A549 (cell line): ENCODE measurements around the gene FUT3.

Source experiments
- BHLHE40 ChIP-seq: IDR thresholded peaks from 2 replicates; pipeline ENCODE4 v1.6.1; 2012; ENCODE audit warnings: low read depth, low read length, inconsistent platforms
- CHD2 ChIP-seq: fragments of 150-350 bp; IDR thresholded peaks from 2 replicates; pipeline ENCODE4 v1.6.1; 2014; ENCODE audit warnings: low read length; ENCODE audit not compliant: partially characterized antibody
- EP300 ChIP-seq, 2 experiments: fragments of >200 bp; sonication (Bioruptor Twin); formaldehyde crosslinking; IDR thresholded peaks; 2 replicates in 1 of 2; 3 replicates in 1 of 2; pipeline ENCODE4 v1.6.1; 2016 to 2017
- ESRRA ChIP-seq: fragments of 150-350 bp; IDR thresholded peaks from 2 replicates; pipeline ENCODE4 v1.6.1; 2014; ENCODE audit warnings: mild to moderate bottlenecking, low read length, borderline replicate concordance
- FOSL2 ChIP-seq, 2 experiments: fragments of 450-650 bp in 1 of 2; fragments of >200 bp in 1 of 2; sonication (Bioruptor Twin) in 1 of 2; formaldehyde crosslinking; IDR thresholded peaks; 2 replicates each; pipeline versions ENCODE4 v1.5.0 to v1.6.1; 2016 to 2020; ENCODE audit warnings: mild to moderate bottlenecking in 1 of 2, moderate library complexity in 1 of 2
- HOXB13 ChIP-seq: fragments of 250-450 bp; sonication (Bioruptor Pico); IDR thresholded peaks from 2 replicates; pipeline ENCODE4 v1.5.0; 2020; ENCODE audit warnings: low read depth, mild to moderate bottlenecking, moderate library complexity
- MYC ChIP-seq: IDR thresholded peaks from 2 replicates; pipeline ENCODE4 v1.6.1; 2012; ENCODE audit warnings: mild to moderate bottlenecking, inconsistent platforms, low read length, improper control_type of control experiment, borderline replicate concordance
- NFE2L2 ChIP-seq: fragments of 150-350 bp; conservative IDR thresholded peaks from 2 replicates; pipeline ENCODE4 v1.6.1; 2014; ENCODE audit warnings: low read length
- POLR2A ChIP-seq: IDR thresholded peaks from 2 replicates; pipeline ENCODE4 v1.6.1; 2012; ENCODE audit warnings: mild to moderate bottlenecking, low read length
- POLR2AphosphoS2 ChIP-seq: conservative IDR thresholded peaks from 2 replicates; pipeline ENCODE4 v1.6.1; 2012; ENCODE audit warnings: low read length, improper control_type of control experiment, inconsistent platforms
- SMC3 ChIP-seq: fragments of >200 bp; sonication (Bioruptor Twin); formaldehyde crosslinking; IDR thresholded peaks from 3 replicates; pipeline ENCODE4 v1.6.1; 2018; ENCODE audit warnings: inconsistent platforms
- TF ChIP-seq, protein P1 (sequence below): fragments of >200 bp; sonication (Bioruptor Twin); formaldehyde crosslinking; IDR thresholded peaks from 3 replicates; pipeline ENCODE4 v1.5.1; 2016
- TF ChIP-seq, protein P2 (sequence below): IDR thresholded peaks from 2 replicates; pipeline ENCODE4 v1.6.1; 2012; ENCODE audit warnings: low read depth, borderline replicate concordance
- TF ChIP-seq, protein P3 (sequence below): fragments of 200-600 bp; sonication (generic); IDR thresholded peaks from 2 replicates; pipeline ENCODE4 v1.6.1; 2016; ENCODE audit warnings: antibody characterized with exemption, mild to moderate bottlenecking, moderate library complexity

DNA sequence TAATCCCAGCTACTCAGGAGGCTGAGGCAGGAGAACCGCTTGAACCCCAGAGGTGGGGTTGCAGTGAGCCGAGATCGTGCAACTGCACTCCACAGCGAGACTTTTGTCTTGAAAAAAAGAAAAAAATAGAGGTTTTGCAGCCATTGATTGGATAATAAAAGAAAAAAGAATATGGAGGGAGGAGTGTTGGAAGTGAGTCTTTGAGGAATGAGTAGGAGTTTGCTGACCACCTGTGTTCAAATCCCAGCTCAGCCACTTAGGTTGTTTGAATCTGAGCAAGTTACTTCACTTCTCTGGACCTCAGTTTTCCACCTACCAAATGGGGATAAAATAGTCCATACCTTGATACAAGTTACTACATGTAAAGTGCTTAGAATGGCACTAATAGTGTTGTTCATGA, 40.1 kb downstream of the FUT3 start:
- TF ChIP-seq MYC (no peak), EP300 (IDR thresholded peaks at IDR 0.05) (no peak), SMC3 (no peak), FOSL2 (IDR thresholded peaks at IDR 0.05) (no peak), FOSL2 (CRISPR knock-in tag; IDR thresholded peaks at IDR 0.05) (no peak), NFE2L2 (no peak), POLR2A (no peak), POLR2AphosphoS2 (no peak), ESRRA (no peak), HOXB13 (CRISPR knock-in tag) (no peak), CHD2 (no peak), BHLHE40 (no peak)
- TF ChIP-seq, protein P1, sequence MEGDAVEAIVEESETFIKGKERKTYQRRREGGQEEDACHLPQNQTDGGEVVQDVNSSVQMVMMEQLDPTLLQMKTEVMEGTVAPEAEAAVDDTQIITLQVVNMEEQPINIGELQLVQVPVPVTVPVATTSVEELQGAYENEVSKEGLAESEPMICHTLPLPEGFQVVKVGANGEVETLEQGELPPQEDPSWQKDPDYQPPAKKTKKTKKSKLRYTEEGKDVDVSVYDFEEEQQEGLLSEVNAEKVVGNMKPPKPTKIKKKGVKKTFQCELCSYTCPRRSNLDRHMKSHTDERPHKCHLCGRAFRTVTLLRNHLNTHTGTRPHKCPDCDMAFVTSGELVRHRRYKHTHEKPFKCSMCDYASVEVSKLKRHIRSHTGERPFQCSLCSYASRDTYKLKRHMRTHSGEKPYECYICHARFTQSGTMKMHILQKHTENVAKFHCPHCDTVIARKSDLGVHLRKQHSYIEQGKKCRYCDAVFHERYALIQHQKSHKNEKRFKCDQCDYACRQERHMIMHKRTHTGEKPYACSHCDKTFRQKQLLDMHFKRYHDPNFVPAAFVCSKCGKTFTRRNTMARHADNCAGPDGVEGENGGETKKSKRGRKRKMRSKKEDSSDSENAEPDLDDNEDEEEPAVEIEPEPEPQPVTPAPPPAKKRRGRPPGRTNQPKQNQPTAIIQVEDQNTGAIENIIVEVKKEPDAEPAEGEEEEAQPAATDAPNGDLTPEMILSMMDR, result no peak
- TF ChIP-seq, protein P2, sequence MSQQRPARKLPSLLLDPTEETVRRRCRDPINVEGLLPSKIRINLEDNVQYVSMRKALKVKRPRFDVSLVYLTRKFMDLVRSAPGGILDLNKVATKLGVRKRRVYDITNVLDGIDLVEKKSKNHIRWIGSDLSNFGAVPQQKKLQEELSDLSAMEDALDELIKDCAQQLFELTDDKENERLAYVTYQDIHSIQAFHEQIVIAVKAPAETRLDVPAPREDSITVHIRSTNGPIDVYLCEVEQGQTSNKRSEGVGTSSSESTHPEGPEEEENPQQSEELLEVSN, result no peak
- TF ChIP-seq, protein P3, sequence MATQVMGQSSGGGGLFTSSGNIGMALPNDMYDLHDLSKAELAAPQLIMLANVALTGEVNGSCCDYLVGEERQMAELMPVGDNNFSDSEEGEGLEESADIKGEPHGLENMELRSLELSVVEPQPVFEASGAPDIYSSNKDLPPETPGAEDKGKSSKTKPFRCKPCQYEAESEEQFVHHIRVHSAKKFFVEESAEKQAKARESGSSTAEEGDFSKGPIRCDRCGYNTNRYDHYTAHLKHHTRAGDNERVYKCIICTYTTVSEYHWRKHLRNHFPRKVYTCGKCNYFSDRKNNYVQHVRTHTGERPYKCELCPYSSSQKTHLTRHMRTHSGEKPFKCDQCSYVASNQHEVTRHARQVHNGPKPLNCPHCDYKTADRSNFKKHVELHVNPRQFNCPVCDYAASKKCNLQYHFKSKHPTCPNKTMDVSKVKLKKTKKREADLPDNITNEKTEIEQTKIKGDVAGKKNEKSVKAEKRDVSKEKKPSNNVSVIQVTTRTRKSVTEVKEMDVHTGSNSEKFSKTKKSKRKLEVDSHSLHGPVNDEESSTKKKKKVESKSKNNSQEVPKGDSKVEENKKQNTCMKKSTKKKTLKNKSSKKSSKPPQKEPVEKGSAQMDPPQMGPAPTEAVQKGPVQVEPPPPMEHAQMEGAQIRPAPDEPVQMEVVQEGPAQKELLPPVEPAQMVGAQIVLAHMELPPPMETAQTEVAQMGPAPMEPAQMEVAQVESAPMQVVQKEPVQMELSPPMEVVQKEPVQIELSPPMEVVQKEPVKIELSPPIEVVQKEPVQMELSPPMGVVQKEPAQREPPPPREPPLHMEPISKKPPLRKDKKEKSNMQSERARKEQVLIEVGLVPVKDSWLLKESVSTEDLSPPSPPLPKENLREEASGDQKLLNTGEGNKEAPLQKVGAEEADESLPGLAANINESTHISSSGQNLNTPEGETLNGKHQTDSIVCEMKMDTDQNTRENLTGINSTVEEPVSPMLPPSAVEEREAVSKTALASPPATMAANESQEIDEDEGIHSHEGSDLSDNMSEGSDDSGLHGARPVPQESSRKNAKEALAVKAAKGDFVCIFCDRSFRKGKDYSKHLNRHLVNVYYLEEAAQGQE, result no peak
